Activated CD4-positive, alpha-beta T cell treated with anti-CD3 and anti-CD28 coated beads, Interleukin-10, Interleukin-2, amounts not matched to agents 100 ng/mL and 50 ng/mL, durations not matched to agents 16 hours and 8 hours (primary cell): Measurements from ENCODE around the gene CLSTN2.

Source experiments
- DNase-seq: peaks from one replicate; pipeline ENCODE4 v3.0.0-alpha.2; 2020

Gene CLSTN2

GRCh38 chr3:140055092-140055791 lies 120.3 kb downstream of the CLSTN2 start:
- DNase-seq = no peak

GRCh38 chr3:140056047-140056446 lies 121.1 kb downstream of the CLSTN2 start:
- DNase-seq = no peak

GRCh38 chr3:140061211-140061610 lies 126.2 kb downstream of the CLSTN2 start:
- no peak for DNase-seq

- no peak for DNase-seq
Observed at GRCh38 chr3:140062461-140062860, 127.5 kb downstream of the CLSTN2 start.

GRCh38 chr3:140067487-140067886 lies 132.5 kb downstream of the CLSTN2 start:
- DNase-seq = no peak

GRCh38 chr3:140068494-140069017 lies 133.6 kb downstream of the CLSTN2 start:
- no peak for DNase-seq

GRCh38 chr3:140073278-140074045 lies 138.5 kb downstream of the CLSTN2 start:
- no peak for DNase-seq

GRCh38 chr3:140076552-140076951 lies 141.6 kb downstream of the CLSTN2 start:
- DNase-seq = no peak

GRCh38 chr3:140077406-140077805 lies 142.4 kb downstream of the CLSTN2 start:
- no peak for DNase-seq

GRCh38 chr3:140078343-140078742 lies 143.4 kb downstream of the CLSTN2 start:
- no peak for DNase-seq

- DNase-seq = no peak
Observed at GRCh38 chr3:140078940-140079339, 144.0 kb downstream of the CLSTN2 start.

GRCh38 chr3:140081887-140082286 lies 146.9 kb downstream of the CLSTN2 start:
- no peak for DNase-seq

GRCh38 chr3:140085001-140085400 lies 150.0 kb downstream of the CLSTN2 start:
- no peak for DNase-seq

GRCh38 chr3:140086642-140087041 lies 151.7 kb downstream of the CLSTN2 start:
- DNase-seq = no peak

GRCh38 chr3:140088058-140088457 lies 153.1 kb downstream of the CLSTN2 start:
- no peak for DNase-seq

- no peak for DNase-seq
Observed at GRCh38 chr3:140088513-140088912, 153.5 kb downstream of the CLSTN2 start.

- no peak for DNase-seq
Observed at GRCh38 chr3:140089403-140090072, 154.6 kb downstream of the CLSTN2 start.

GRCh38 chr3:140091143-140091542 lies 156.2 kb downstream of the CLSTN2 start:
- no peak for DNase-seq

GRCh38 chr3:140092848-140093536 lies 158.0 kb downstream of the CLSTN2 start:
- DNase-seq = no peak

- DNase-seq = no peak
Observed at GRCh38 chr3:140093742-140094141, 158.8 kb downstream of the CLSTN2 start.

- no peak for DNase-seq
Observed at GRCh38 chr3:140094487-140094886, 159.5 kb downstream of the CLSTN2 start.

GRCh38 chr3:140096037-140096436 lies 161.1 kb downstream of the CLSTN2 start:
- no peak for DNase-seq
